A673 (cell line): ENCODE measurements around the gene POLA1. TPM values are rescaled to one million over a fixed set of nuclear protein-coding genes. Genes with fewer than 3 reads are reported as not detected.
A peak's percentile ranks its signal among the peaks of the same experiment; 100 is the strongest.

Experiments used
- BruUV-seq: library from RNA; stranded (reverse); fragments of 400-500 nt; replicated peaks from 2 replicates; lab custom pipeline; 2021; lab: Mats Ljungman, UMichigan
- CTCF ChIA-PET: fragments of 300-600 bp; sonication (Branson Sonifier 250); formaldehyde crosslinking; loops from one replicate; lab custom pipeline; 2022; ENCODE audit warnings: antibody characterized with exemption; lab: Charles Lee
- POLR2A ChIA-PET: fragments of 300-600 bp; sonication (Branson Sonifier 250); formaldehyde crosslinking; loops from one replicate; lab custom pipeline; 2022; ENCODE audit warnings: antibody characterized with exemption; ENCODE audit not compliant: low non-redundant PET; lab: Charles Lee
- DNase-seq: peaks from one replicate; pipeline ENCODE4 v3.0.0-alpha.2; 2015; ENCODE audit warnings: low spot score
- H3K27ac ChIP-seq: fragments of 200-600 bp; sonication (generic); 2 replicates; pipeline ENCODE4 v1.5.1; 2016; ENCODE audit warnings: mixed run types, low read depth, mild to moderate bottlenecking, mixed read lengths, antibody characterized with exemption, low read length; ENCODE audit not compliant: poor library complexity, severe bottlenecking
- H3K27me3 ChIP-seq: fragments of 200-600 bp; sonication (generic); replicated peaks from 2 replicates; pipeline ENCODE4 v1.6.1; 2017; ENCODE audit warnings: mixed run types, low read depth, mild to moderate bottlenecking, mixed read lengths, antibody characterized with exemption, low read length; ENCODE audit not compliant: insufficient read depth, poor library complexity
- H3K36me3 ChIP-seq: fragments of 200-600 bp; sonication (generic); 2 replicates; pipeline ENCODE4 v1.6.1; 2016; ENCODE audit warnings: mixed run types, mild to moderate bottlenecking, mixed read lengths, antibody characterized with exemption, low read length; ENCODE audit not compliant: insufficient read depth, poor library complexity, severe bottlenecking
- H3K4me1 ChIP-seq: fragments of 200-600 bp; sonication (generic); 2 replicates; pipeline ENCODE4 v1.6.1; 2017; ENCODE audit warnings: mixed run types, mild to moderate bottlenecking, mixed read lengths, antibody characterized with exemption, low read length; ENCODE audit not compliant: insufficient read depth, poor library complexity, severe bottlenecking
- H3K4me3 ChIP-seq: fragments of 200-600 bp; sonication (generic); 2 replicates; pipeline ENCODE4 v1.5.1; 2016; ENCODE audit warnings: low read depth, mixed run types, mild to moderate bottlenecking, mixed read lengths, low read length; ENCODE audit not compliant: poor library complexity, severe bottlenecking
- H3K9me3 ChIP-seq: fragments of 200-600 bp; sonication (generic); 2 replicates; pipeline ENCODE4 v1.6.1; 2016; ENCODE audit warnings: mixed run types, low read depth, mild to moderate bottlenecking, mixed read lengths, antibody characterized with exemption, low read length; ENCODE audit not compliant: poor library complexity, severe bottlenecking
- EZH2 ChIP-seq: fragments of 200-600 bp; sonication (generic); IDR thresholded peaks from 2 replicates; pipeline ENCODE4 v1.6.1; 2017; ENCODE audit warnings: borderline replicate concordance, low read depth, mild to moderate bottlenecking, mixed read lengths, antibody characterized with exemption, low read length; ENCODE audit not compliant: poor library complexity, severe bottlenecking
- intact Hi-C: fragments of 100-400 bp; cut with micrococcal nuclease; formaldehyde crosslinking; loops from one replicate; pipeline ENCODE4 v1.10.0; 2022; ENCODE audit not compliant: unreplicated experiment
- total RNA-seq: library from RNA; stranded (reverse); gene quantifications from 2 replicates; pipeline ENCODE4 v1.2.3, GENCODE V29; 2021
- TF ChIP-seq, protein P1 (sequence below): fragments of 300-800, 200-600 bp; sonication (generic); conservative IDR thresholded peaks from 2 replicates; pipeline ENCODE4 v1.5.1; 2017; ENCODE audit warnings: low read depth, mild to moderate bottlenecking, antibody characterized with exemption, low read length, moderate library complexity, mixed read lengths

POLA1 gene
- total RNA-seq, 1 experiment from 2014 or later, result 44.9 TPM

DNA sequence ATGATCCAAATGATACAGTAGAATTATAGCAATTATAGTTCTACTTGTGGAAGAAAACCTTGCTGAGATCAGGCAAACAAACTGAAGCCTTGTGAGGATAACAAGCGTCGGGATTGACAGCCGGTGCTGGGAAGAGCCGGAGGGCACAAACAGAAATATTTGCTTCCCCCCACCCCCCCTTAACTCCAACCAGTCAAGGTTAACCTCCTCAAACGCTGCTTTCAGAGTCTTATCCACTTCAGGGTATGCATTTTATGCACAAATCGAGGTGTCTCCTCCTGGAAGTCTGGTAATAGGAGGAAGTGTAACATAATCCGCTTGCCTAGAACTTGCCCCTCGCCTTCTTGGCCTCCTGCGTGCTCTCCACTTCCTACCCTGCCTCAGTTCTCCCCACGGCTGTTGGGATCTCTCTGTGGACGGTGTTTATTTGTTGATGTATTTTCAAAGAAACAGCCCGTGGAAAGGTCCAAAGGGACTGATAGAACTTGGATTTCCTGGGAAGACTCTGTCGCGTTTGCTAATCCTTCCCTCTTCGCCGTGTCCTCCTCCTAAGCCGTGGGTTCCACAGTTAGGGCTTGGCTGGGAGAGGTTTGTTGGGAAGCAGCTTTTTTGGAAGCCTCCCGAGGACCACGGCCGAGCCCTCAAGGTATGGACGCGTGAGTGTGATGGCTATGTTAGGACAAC is 326.1 kb downstream of the POLA1 start:
- intact Hi-C loops, result loop anchor here (5.0 to 10.0 kb wide), 5 partner anchors 32 to 268 kb away; no protein-coding TSS in a partner anchor
- peaks cover 44% of the 10 kb centered on the region for H3K4me1 ChIP-seq
- H3K9me3 ChIP-seq, result no peaks in the 10 kb centered on the region
- peak overlapping the region; percentile 52 for H3K4me3 ChIP-seq
- no peaks in the 10 kb centered on the region for H3K36me3 ChIP-seq
- no peak for TF ChIP-seq EZH2
- TF ChIP-seq, protein P1, sequence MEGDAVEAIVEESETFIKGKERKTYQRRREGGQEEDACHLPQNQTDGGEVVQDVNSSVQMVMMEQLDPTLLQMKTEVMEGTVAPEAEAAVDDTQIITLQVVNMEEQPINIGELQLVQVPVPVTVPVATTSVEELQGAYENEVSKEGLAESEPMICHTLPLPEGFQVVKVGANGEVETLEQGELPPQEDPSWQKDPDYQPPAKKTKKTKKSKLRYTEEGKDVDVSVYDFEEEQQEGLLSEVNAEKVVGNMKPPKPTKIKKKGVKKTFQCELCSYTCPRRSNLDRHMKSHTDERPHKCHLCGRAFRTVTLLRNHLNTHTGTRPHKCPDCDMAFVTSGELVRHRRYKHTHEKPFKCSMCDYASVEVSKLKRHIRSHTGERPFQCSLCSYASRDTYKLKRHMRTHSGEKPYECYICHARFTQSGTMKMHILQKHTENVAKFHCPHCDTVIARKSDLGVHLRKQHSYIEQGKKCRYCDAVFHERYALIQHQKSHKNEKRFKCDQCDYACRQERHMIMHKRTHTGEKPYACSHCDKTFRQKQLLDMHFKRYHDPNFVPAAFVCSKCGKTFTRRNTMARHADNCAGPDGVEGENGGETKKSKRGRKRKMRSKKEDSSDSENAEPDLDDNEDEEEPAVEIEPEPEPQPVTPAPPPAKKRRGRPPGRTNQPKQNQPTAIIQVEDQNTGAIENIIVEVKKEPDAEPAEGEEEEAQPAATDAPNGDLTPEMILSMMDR, result no peak
- peak overlapping the region; percentile 71 for H3K27ac ChIP-seq
- BruUV-seq, result no TSS peak
- no peaks in the 10 kb centered on the region for H3K27me3 ChIP-seq
- ChIA-PET CTCF (interaction anchor here (0.9 to 1.6 kb wide), 2 partner anchors 124 to 181 kb away, joined by 5 to 8 read pairs; no protein-coding TSS in a partner anchor), POLR2A (no interaction called here)
- DNase-seq, result no peak

DNA sequence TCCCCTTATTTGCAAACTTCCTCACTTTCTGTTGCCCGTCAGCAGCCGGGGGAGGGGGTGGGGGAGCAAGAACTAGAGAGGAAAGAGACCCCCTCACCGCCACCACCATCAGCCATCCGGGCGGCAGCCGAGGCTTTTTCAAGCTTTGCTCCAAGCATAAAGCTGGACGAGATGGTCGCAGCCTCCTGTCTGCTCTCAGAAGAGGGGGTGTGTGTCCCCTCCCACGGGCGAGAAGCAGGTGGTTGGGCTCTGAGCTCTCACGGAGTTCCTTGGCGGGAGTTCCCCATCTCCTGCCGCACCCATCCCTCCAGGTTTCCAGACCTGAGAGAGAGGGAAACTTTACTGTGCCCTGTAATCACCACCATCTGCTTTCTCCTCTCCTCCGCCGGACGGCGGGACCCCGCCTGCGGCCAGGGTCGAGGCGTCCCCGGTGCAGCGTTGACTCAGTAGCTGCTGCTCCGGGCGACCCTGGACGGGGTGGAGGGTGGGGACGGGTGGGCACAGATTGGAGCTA is 326.7 kb downstream of the POLA1 start:
- Histone ChIP-seq H3K27me3 (no peaks in the 10 kb centered on the region), H3K27ac (peak overlapping the region; percentile 71), H3K4me3 (peak overlapping the region; percentile 52), H3K9me3 (no peaks in the 10 kb centered on the region), H3K36me3 (no peaks in the 10 kb centered on the region), H3K4me1 (peaks cover 44% of the 10 kb centered on the region)
- no TSS peak for BruUV-seq
- no peak for DNase-seq
- intact Hi-C loops, result loop anchor here (5.0 kb wide), 2 partner anchors 47 to 268 kb away; no protein-coding TSS in a partner anchor
- no peak for TF ChIP-seq EZH2
- TF ChIP-seq, protein P1, result no peak
- POLR2A ChIA-PET, result no interaction called here
- CTCF ChIA-PET, result interaction anchor here (0.9 to 1.6 kb wide), 2 partner anchors 123 to 182 kb away, joined by 5 to 8 read pairs; no protein-coding TSS in a partner anchor

DNA sequence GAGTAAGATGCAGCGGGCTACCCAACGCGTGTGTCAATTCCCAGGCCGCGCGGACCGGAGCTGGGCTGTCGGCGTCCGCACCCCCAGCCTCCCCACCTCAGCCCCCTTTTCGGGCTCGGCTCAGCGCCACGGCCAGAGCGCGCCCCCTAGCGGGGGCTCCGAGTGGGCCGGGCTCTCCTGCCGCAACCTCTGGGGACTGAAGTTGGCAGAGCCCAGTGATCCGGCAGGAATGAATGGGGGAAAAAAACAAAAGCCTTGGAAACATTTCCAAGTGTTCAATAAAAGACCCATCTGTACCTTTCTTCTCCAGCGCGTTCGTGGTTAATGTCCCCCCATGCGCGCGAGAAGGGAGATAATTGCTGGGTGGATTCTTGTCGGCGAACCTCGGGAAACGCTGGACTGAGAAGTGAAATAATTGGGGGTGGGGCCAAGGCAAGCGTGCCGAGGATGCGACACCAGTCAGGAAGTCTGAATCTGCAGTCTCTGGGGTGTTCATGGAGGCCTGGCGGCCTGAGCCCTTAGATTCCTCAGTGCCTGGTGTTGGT is 327.3 kb downstream of the POLA1 start:
- no TSS peak for BruUV-seq
- peak overlapping the region; percentile 52 for H3K4me3 ChIP-seq
- no peaks in the 10 kb centered on the region for H3K27me3 ChIP-seq
- POLR2A ChIA-PET, result no interaction called here
- no peak overlapping the region for H3K27ac ChIP-seq
- intact Hi-C loops, result loop anchor here (5.0 kb wide), 2 partner anchors 46 to 269 kb away; no protein-coding TSS in a partner anchor
- H3K36me3 ChIP-seq, result no peaks in the 10 kb centered on the region
- TF ChIP-seq, protein P1, result peak; percentile 87
- TF ChIP-seq EZH2, result no peak
- CTCF ChIA-PET, result interaction anchor here (0.9 to 1.6 kb wide), 2 partner anchors 123 to 182 kb away, joined by 5 to 8 read pairs; no protein-coding TSS in a partner anchor
- no peaks in the 10 kb centered on the region for H3K9me3 ChIP-seq
- DNase-seq, result peak; percentile 73
- H3K4me1 ChIP-seq, result peaks cover 44% of the 10 kb centered on the region
